ENCODE measurements around the gene MRPS31. TPM values are rescaled to one million over a fixed set of nuclear protein-coding genes. Genes with fewer than 3 reads are reported as not detected.

The MRPS31 gene
- total RNA-seq, 1 experiment from 2014 or later, result 25.5 TPM

DNA sequence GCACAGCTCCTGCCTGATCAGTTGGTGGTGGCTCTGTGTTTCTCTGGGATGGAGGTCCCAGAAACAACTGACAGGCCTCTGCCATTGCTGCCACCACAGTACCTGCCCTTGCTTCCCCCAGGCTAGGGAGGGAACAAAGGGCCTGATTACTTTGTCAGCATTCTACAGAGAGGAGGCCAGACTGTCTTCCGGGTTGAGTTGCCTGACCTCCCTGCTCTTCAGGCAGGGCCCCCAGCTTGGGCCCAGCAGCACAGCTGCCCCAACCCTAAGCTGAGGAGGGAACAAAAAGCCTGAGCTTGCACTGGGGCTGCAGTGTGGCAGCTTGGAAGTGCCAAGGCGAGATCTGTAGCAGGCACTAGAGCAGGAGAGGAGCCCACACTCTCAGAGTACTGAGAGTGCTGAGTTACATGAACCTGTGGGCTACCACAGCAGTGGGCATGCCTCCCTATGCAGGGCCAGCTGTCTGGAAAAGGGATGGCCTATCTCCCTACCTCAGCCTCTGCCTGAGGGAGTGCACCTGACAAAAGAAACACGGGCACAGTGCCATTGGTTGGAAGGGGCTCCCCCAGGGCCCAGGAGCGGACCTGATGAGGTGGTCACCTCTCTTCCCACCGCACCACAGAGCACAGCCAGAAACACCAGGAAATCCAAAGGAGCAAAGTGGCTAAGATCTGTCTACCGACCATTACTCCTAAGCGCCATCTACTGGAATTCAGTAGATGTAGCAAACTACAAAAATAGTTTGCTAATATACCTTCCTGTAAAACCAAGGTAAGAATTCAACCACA is 42.9 kb upstream of the MRPS31 start:
- no peak overlapping the region for H3K27ac Mint-ChIP-seq

DNA sequence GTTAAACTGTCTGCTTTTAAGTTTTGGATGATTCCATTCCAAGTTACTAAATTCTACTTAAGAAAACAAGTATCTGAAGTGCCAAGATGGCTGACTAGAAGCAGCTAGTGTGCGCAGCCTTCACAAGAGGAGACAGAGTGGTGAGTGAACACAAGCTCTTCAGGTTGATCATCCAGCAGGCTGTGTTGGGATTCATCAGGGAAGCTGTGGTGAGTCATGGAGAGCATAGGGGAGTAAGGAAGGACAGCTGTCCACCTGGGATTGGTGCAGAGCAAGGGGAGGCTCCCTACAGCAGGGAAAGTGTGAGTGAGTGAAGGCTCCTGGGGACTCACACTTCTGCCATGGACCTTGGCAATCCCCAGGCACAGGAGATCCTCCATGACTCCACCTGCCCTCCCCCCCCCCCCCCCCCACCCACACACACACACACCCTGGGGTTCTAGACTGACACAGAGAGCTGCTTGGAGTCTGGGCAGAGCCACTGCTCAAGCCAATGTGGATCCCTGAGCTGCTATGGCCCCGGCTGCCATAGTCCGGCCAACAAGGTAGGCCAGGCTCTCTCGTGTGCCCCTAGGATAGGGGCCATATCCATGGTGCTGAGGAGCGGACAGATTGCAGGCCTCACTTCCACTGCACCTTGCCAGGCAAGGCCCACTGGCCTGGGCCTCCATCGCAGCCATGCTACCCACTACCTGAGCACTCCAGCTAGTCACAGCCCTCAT is 41.9 kb upstream of the MRPS31 start:
- H3K9me3 Mint-ChIP-seq, result peaks cover 16% of the 10 kb centered on the region
- H3K36me3 Mint-ChIP-seq, result peaks cover 31% of the 10 kb centered on the region
- H3K27ac Mint-ChIP-seq, result no peak overlapping the region
- ATAC-seq (no peak), DNase-seq (ENCODE audit: low spot score) (no peak)
- no peak overlapping the region for H3K4me3 Mint-ChIP-seq
- TF ChIP-seq, protein P1, sequence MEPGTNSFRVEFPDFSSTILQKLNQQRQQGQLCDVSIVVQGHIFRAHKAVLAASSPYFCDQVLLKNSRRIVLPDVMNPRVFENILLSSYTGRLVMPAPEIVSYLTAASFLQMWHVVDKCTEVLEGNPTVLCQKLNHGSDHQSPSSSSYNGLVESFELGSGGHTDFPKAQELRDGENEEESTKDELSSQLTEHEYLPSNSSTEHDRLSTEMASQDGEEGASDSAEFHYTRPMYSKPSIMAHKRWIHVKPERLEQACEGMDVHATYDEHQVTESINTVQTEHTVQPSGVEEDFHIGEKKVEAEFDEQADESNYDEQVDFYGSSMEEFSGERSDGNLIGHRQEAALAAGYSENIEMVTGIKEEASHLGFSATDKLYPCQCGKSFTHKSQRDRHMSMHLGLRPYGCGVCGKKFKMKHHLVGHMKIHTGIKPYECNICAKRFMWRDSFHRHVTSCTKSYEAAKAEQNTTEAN (CRISPR knock-in tag; IDR thresholded peaks at IDR 0.05), result no peak
- TF ChIP-seq, protein P2, sequence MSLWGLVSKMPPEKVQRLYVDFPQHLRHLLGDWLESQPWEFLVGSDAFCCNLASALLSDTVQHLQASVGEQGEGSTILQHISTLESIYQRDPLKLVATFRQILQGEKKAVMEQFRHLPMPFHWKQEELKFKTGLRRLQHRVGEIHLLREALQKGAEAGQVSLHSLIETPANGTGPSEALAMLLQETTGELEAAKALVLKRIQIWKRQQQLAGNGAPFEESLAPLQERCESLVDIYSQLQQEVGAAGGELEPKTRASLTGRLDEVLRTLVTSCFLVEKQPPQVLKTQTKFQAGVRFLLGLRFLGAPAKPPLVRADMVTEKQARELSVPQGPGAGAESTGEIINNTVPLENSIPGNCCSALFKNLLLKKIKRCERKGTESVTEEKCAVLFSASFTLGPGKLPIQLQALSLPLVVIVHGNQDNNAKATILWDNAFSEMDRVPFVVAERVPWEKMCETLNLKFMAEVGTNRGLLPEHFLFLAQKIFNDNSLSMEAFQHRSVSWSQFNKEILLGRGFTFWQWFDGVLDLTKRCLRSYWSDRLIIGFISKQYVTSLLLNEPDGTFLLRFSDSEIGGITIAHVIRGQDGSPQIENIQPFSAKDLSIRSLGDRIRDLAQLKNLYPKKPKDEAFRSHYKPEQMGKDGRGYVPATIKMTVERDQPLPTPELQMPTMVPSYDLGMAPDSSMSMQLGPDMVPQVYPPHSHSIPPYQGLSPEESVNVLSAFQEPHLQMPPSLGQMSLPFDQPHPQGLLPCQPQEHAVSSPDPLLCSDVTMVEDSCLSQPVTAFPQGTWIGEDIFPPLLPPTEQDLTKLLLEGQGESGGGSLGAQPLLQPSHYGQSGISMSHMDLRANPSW (CRISPR knock-in tag; conservative IDR thresholded peaks at IDR 0.05; ENCODE audit: low read depth), result no peak
- TF ChIP-seq MXD4 (CRISPR knock-in tag; IDR thresholded peaks at IDR 0.05; ENCODE audit: borderline replicate concordance) (no peak), ZNF263 (CRISPR knock-in tag; IDR thresholded peaks at IDR 0.05; ENCODE audit: low read depth) (no peak), OVOL2 (CRISPR knock-in tag; IDR thresholded peaks at IDR 0.05; ENCODE audit: borderline replicate concordance) (no peak), SOX15 (CRISPR knock-in tag; IDR thresholded peaks at IDR 0.05) (no peak), CBFB (CRISPR knock-in tag; IDR thresholded peaks at IDR 0.05; ENCODE audit: low read depth) (no peak), GRHL2 (CRISPR knock-in tag; IDR thresholded peaks at IDR 0.05; ENCODE audit: insufficient replicate concordance, severe bottlenecking) (no peak)
- TF ChIP-seq, protein P3, sequence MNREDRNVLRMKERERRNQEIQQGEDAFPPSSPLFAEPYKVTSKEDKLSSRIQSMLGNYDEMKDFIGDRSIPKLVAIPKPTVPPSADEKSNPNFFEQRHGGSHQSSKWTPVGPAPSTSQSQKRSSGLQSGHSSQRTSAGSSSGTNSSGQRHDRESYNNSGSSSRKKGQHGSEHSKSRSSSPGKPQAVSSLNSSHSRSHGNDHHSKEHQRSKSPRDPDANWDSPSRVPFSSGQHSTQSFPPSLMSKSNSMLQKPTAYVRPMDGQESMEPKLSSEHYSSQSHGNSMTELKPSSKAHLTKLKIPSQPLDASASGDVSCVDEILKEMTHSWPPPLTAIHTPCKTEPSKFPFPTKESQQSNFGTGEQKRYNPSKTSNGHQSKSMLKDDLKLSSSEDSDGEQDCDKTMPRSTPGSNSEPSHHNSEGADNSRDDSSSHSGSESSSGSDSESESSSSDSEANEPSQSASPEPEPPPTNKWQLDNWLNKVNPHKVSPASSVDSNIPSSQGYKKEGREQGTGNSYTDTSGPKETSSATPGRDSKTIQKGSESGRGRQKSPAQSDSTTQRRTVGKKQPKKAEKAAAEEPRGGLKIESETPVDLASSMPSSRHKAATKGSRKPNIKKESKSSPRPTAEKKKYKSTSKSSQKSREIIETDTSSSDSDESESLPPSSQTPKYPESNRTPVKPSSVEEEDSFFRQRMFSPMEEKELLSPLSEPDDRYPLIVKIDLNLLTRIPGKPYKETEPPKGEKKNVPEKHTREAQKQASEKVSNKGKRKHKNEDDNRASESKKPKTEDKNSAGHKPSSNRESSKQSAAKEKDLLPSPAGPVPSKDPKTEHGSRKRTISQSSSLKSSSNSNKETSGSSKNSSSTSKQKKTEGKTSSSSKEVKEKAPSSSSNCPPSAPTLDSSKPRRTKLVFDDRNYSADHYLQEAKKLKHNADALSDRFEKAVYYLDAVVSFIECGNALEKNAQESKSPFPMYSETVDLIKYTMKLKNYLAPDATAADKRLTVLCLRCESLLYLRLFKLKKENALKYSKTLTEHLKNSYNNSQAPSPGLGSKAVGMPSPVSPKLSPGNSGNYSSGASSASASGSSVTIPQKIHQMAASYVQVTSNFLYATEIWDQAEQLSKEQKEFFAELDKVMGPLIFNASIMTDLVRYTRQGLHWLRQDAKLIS (CRISPR knock-in tag; IDR thresholded peaks at IDR 0.05; ENCODE audit: borderline replicate concordance), result no peak
- TF ChIP-seq, protein P4, sequence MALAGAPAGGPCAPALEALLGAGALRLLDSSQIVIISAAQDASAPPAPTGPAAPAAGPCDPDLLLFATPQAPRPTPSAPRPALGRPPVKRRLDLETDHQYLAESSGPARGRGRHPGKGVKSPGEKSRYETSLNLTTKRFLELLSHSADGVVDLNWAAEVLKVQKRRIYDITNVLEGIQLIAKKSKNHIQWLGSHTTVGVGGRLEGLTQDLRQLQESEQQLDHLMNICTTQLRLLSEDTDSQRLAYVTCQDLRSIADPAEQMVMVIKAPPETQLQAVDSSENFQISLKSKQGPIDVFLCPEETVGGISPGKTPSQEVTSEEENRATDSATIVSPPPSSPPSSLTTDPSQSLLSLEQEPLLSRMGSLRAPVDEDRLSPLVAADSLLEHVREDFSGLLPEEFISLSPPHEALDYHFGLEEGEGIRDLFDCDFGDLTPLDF (CRISPR knock-in tag; IDR thresholded peaks at IDR 0.05), result no peak
- TF ChIP-seq, protein P5, sequence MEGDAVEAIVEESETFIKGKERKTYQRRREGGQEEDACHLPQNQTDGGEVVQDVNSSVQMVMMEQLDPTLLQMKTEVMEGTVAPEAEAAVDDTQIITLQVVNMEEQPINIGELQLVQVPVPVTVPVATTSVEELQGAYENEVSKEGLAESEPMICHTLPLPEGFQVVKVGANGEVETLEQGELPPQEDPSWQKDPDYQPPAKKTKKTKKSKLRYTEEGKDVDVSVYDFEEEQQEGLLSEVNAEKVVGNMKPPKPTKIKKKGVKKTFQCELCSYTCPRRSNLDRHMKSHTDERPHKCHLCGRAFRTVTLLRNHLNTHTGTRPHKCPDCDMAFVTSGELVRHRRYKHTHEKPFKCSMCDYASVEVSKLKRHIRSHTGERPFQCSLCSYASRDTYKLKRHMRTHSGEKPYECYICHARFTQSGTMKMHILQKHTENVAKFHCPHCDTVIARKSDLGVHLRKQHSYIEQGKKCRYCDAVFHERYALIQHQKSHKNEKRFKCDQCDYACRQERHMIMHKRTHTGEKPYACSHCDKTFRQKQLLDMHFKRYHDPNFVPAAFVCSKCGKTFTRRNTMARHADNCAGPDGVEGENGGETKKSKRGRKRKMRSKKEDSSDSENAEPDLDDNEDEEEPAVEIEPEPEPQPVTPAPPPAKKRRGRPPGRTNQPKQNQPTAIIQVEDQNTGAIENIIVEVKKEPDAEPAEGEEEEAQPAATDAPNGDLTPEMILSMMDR (IDR thresholded peaks at IDR 0.05), result no peak
- TF ChIP-seq, protein P6, sequence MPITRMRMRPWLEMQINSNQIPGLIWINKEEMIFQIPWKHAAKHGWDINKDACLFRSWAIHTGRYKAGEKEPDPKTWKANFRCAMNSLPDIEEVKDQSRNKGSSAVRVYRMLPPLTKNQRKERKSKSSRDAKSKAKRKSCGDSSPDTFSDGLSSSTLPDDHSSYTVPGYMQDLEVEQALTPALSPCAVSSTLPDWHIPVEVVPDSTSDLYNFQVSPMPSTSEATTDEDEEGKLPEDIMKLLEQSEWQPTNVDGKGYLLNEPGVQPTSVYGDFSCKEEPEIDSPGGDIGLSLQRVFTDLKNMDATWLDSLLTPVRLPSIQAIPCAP (CRISPR knock-in tag; IDR thresholded peaks at IDR 0.05), result no peak
- CTCF ChIA-PET, result interaction anchor here (1.5 to 2.6 kb wide), 5 partner anchors 17 to 162 kb away, joined by 5 to 17 read pairs (median 5); no protein-coding TSS in a partner anchor
- POLR2A ChIA-PET, result no interaction called here
- no peaks in the 10 kb centered on the region for H3K27me3 Mint-ChIP-seq (ENCODE audit: low read depth)
- no peaks in the 10 kb centered on the region for H3K4me1 Mint-ChIP-seq

More for the DNA sequence above, 42.9 kb upstream of the MRPS31 start:
- Mint-ChIP-seq H3K9me3 (peaks cover 16% of the 10 kb centered on the region), H3K27me3 (ENCODE audit: low read depth) (no peaks in the 10 kb centered on the region), H3K36me3 (peaks cover 25% of the 10 kb centered on the region), H3K4me3 (no peak overlapping the region), H3K4me1 (no peaks in the 10 kb centered on the region)
- DNase-seq (ENCODE audit: low spot score) (no peak), ATAC-seq (peak; percentile 95)
- ChIA-PET CTCF (interaction anchor here (0.9 to 2.6 kb wide), 7 partner anchors 18 to 241 kb away, joined by 3 to 17 read pairs (median 5); partner anchors contain the start of gene SLC25A15), POLR2A (no interaction called here)
- TF ChIP-seq ZNF138 (CRISPR knock-in tag; conservative IDR thresholded peaks at IDR 0.05), result 0 out of 2 replicates have a peak, but pooled peaks have one; percentile 41
- TF ChIP-seq, protein P7, sequence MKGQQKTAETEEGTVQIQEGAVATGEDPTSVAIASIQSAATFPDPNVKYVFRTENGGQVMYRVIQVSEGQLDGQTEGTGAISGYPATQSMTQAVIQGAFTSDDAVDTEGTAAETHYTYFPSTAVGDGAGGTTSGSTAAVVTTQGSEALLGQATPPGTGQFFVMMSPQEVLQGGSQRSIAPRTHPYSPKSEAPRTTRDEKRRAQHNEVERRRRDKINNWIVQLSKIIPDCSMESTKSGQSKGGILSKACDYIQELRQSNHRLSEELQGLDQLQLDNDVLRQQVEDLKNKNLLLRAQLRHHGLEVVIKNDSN (CRISPR knock-in tag; IDR thresholded peaks at IDR 0.05), result no peak
- TF ChIP-seq, protein P5 (IDR thresholded peaks at IDR 0.05), result peak; percentile 50

Data from WTC11 (cell line).